Activated CD8-positive, alpha-beta memory T cell treated with anti-CD3 and anti-CD28 coated beads, Interleukin-2, amount 50 U/mL, for 4 hours (primary cell): ENCODE data around the gene HS2ST1.
"Not testable (repeated sequence)": the region's sequence is repeated elsewhere in the genome, so short reads cannot be mapped to it uniquely, and the experiment has no call there.

Source experiments
- DNase-seq: peaks from one replicate; pipeline ENCODE4 v3.0.0-alpha.2; 2020

HS2ST1 gene

GRCh38 chr1:86926883-86927282, 12.4 kb downstream of the HS2ST1 start:
- no peak for DNase-seq

- no peak for DNase-seq
Observed at GRCh38 chr1:86928819-86929218, 14.4 kb downstream of the HS2ST1 start.

GRCh38 chr1:86933051-86933450, 18.6 kb downstream of the HS2ST1 start:
- no peak for DNase-seq

GRCh38 chr1:86933562-86934377, 19.3 kb downstream of the HS2ST1 start:
- DNase-seq: no peak

- DNase-seq: no peak
Observed at GRCh38 chr1:86938450-86938849, 24.0 kb downstream of the HS2ST1 start.

DNA sequence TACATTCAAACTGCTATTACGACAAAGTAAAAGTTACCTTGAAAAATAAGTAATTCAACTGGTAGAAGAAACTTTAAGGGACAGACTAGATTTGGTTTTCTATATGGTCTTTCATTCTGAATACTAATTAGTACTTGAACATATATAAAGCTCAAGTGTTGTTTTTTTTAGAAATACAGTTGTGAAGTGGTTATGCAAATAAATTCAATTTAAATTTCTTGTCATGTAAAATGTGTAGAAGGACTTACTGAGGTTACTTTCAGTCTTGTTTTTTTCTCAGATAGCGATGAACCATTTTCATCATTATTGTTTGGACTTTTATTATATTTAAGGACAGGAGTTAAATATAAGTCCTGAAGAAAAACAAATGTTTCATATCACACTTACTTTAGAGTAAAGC, 24.4 kb downstream of the HS2ST1 start:
- no peak for DNase-seq

DNA sequence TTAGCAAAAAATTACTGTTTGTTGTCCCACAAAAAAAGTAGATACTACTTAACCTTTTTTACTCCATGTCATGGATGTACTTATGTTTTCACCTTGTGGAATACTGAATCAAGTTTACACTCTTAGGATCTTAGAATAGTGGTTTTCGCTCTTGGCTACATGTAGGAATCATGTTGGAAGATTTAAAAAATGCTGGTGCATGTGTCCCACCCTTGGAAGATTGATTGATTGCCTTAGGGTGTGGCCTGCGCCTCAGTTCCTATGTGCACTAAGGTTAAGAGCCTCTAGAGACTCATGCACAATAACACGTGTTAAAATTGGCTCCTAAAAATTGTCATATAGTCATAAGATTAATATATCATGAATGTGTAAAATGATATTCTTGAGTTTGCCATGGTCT, 25.0 kb downstream of the HS2ST1 start:
- no peak for DNase-seq

- DNase-seq: no peak
Observed at GRCh38 chr1:86940599-86940998, 26.2 kb downstream of the HS2ST1 start.

DNA sequence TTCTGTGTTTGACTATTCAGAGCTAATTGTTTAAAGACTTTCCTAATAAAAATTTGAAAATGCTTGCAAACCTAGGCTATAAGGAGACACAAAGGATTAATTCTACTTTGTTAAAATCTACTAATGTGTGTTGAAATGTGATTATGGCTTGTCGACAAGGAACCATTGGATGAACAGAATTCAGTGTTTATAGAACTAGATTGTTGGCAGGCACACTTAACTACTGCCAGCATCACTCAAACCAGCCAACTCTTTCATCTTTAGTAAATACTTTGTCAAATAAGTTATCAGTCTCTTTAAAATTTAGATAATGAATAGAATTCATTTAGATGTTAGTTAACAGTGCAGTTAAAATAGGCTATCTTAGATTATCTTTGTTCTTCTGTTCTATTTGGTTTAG, 27.6 kb downstream of the HS2ST1 start:
- DNase-seq: no peak

DNA sequence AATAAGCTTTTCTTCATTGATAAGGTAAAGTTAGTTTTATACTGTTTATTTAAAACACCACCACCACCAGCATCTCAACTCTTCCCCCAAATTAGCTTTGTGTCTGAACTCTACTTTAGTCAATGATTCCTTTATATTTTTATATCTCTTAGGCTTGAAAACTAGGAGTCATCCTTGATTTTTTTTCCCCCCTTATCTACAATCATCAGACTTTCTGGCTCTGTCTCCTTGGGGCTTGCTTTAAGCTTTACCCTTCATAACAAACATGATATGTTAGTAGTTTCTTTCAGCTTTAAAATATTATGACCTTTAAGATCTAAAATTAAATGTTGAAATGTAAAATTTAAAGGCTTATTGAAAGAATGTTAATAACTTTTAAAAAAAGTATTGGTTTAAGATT, 28.3 kb downstream of the HS2ST1 start:
- no peak for DNase-seq

- no peak for DNase-seq
Observed at GRCh38 chr1:86948212-86948611, 33.8 kb downstream of the HS2ST1 start.

GRCh38 chr1:86950712-86951419, 36.4 kb downstream of the HS2ST1 start:
- DNase-seq: no peak

GRCh38 chr1:86951430-86951829, 37.0 kb downstream of the HS2ST1 start:
- DNase-seq: no peak

- no peak for DNase-seq
Observed at GRCh38 chr1:86953167-86953566, 38.7 kb downstream of the HS2ST1 start.

GRCh38 chr1:86955678-86956077, 41.2 kb downstream of the HS2ST1 start:
- no peak for DNase-seq

- DNase-seq: no peak
Observed at GRCh38 chr1:86956221-86956620, 41.8 kb downstream of the HS2ST1 start.

DNA sequence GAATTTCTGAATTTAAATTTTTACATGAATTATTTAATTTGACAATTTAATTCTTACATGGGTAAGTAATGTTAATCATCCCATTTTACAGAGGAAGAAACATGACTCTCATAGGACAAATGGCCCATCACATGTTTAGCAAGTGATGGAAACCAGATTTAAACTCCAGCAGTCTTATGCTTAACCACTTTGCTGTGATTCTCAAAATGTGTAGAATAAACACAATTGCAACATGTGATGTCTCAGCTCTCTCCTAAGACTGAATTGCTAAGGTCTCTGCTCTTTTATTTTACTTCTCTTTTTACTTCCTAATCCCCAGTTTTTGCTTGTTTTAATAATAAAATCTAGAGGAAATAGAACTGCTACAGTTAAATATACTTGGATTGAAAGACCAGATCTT, 42.8 kb downstream of the HS2ST1 start:
- DNase-seq: no peak

DNA sequence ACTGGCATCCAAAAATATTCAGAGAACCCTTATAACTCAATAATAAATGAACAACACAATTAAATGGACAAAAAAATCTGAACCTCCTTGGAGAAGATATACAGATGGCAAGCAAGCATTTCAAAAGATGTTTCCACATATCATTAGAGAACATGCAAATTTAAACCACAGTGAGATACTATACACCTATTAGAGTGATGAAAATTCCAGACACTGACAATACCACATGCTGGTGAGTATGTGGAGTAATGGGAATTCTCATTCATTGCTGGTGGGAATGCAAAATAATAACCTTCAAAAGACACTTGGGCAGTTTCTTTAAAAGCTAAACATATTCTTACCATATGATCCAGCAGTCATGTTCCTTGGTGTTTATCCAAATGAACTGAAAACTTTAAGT, 46.1 kb downstream of the HS2ST1 start:
- DNase-seq: no peak

DNA sequence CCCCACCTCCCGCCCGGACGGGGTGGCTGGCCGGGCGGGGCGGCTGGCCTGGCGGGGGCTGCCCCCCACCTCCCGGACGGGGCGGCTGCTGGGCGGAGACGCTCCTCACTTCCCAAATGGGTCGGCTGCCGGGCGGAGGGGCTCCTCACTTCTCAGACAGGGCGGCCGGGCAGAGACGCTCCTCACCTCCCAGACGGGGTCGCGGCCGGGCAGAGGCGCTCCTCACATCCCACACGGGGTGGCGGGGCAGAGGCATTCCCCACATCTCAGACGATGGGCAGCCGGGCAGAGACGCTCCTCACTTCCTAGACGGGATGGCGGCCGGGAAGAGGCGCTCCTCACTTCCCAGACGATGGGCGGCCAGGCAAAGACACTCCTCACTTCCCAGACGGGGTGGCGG, 49.4 kb downstream of the HS2ST1 start:
- DNase-seq: not testable (repeated sequence)

- DNase-seq: peak; percentile 15
Observed at GRCh38 chr1:86965012-86965826, 50.8 kb downstream of the HS2ST1 start.

DNA sequence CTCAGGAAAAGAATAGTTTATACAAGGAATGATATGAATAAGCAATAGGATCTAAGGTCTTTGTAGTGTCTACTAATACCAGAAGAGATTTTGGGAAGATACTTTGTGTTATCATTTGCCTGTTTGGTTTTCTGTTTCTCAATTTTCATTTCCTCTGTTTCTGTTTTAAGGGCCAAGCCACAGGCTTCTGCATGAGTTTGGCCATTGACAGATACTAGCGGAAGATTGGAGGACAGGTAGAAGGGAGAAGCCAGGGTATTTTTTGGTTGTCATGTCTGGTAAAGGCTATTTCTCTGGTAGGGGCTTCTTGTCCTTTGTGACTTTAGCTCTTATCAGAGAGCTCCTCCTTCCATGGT, 51.4 kb downstream of the HS2ST1 start:
- DNase-seq: no peak

GRCh38 chr1:86970938-86971337, 56.5 kb downstream of the HS2ST1 start:
- DNase-seq: no peak

DNA sequence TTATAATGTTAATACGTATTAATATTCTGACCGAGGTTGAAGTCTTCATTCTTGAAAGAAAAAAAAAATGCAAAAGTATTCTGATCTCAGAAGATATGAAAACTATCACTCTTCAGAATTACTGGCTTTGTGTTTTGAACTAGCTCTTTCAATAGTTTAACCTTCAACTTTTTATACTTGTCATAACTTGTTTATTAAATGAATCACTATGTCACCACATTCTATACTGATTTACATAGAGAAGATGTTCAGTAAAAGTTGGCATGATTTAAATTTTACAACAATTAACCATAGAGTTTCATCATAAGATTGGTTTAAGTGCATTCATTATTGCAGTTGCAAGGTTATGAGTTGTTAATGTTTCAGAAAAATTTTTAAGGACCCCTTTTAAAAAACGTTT, 57.3 kb downstream of the HS2ST1 start:
- DNase-seq: no peak

DNA sequence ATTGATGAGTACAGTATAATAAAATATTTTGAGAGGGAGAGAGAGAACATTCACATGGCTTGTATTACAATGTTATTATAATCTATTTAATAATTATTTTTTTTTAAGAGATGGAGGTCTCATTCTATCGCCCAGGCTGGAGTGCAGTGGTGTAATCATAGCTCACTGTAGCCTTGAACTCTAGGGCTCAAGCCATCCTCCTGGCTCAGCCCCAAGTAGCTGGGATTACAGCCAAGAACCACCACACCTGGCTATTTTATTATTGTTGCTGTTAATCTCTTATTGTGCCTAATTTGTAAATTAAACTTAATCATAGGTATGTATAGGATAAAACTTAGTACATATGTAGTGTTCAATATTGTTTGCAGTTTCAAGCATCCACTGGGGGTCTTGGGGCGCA, 57.8 kb downstream of the HS2ST1 start:
- no peak for DNase-seq
